Mesenchymal stem cell (in vitro differentiated cells and primary cell): ENCODE results near the gene KCNG4.

Experiments used
- DNase-seq: peaks from one replicate; pipeline ENCODE4 v3.0.0-alpha.2; 2013
- H2AFZ ChIP-seq: one replicate; pipeline ENCODE4 v1.6.1; 2013; ENCODE audit warnings: low read depth, mild to moderate bottlenecking, control low read depth, inconsistent platforms, low read length, moderate library complexity
- H2AK5ac ChIP-seq: 2 replicates; pipeline ENCODE4 v1.6.1; 2013; ENCODE audit warnings: low read length, moderate library complexity, mild to moderate bottlenecking, inconsistent platforms; ENCODE audit not compliant: severe bottlenecking
- H2BK120ac ChIP-seq: one replicate; pipeline ENCODE4 v1.6.1; 2013; ENCODE audit warnings: low read depth, mild to moderate bottlenecking, inconsistent platforms, low read length, moderate library complexity
- H2BK12ac ChIP-seq, 2 experiments: one replicate each; pipeline ENCODE4 v1.6.1; 2013; ENCODE audit warnings: inconsistent platforms in 2 of 2, low read length in 2 of 2, mild to moderate bottlenecking in 2 of 2, moderate library complexity in 2 of 2, control low read depth in 1 of 2
- H2BK15ac ChIP-seq: one replicate; pipeline ENCODE4 v1.6.1; 2013; ENCODE audit warnings: mild to moderate bottlenecking, low read depth, inconsistent platforms; ENCODE audit not compliant: poor library complexity, severe bottlenecking
- H2BK5ac ChIP-seq: 2 replicates; pipeline ENCODE4 v1.6.1; 2013; ENCODE audit warnings: low read depth, mild to moderate bottlenecking, low read length, control low read depth, inconsistent platforms; ENCODE audit not compliant: poor library complexity, severe bottlenecking
- H3K14ac ChIP-seq, 2 experiments: one replicate each; pipeline ENCODE4 v1.6.1; 2013; ENCODE audit warnings: inconsistent platforms in 2 of 2, low read length in 2 of 2, control low read depth in 1 of 2, mild to moderate bottlenecking in 1 of 2, moderate library complexity in 1 of 2
- H3K18ac ChIP-seq, 2 experiments: one replicate each; pipeline ENCODE4 v1.6.1; 2013; ENCODE audit warnings: inconsistent platforms in 2 of 2, low read length in 2 of 2, control low read depth in 1 of 2, low read depth in 1 of 2, mild to moderate bottlenecking in 1 of 2
- H3K23ac ChIP-seq, 2 experiments: one replicate each; pipeline ENCODE4 v1.6.1; 2013; ENCODE audit warnings: inconsistent platforms in 2 of 2, low read length in 2 of 2, mild to moderate bottlenecking in 2 of 2, moderate library complexity in 2 of 2, control low read depth in 1 of 2
- H3K27ac ChIP-seq: 2 replicates; pipeline ENCODE4 v1.5.1; 2013; ENCODE audit warnings: mild to moderate bottlenecking, moderate library complexity, low read length, control low read depth, inconsistent platforms; ENCODE audit not compliant: poor library complexity, severe bottlenecking
- H3K27me3 ChIP-seq, 2 experiments: 2 replicates each; pipeline versions ENCODE4 v1.6.1 to v1.7.0; 2013; ENCODE audit warnings: low read length in 2 of 2, mild to moderate bottlenecking in 2 of 2, moderate library complexity in 2 of 2, control low read depth in 1 of 2, inconsistent platforms in 1 of 2; ENCODE audit not compliant: control insufficient read depth in 1 of 2, insufficient read depth in 1 of 2
- H3K36me3 ChIP-seq, 2 experiments: 2 replicates each; pipeline versions ENCODE4 v1.6.1 to v1.7.0; 2013; ENCODE audit warnings: low read length in 2 of 2, control low read depth in 1 of 2, inconsistent platforms in 1 of 2, low read depth in 1 of 2, mild to moderate bottlenecking in 1 of 2; ENCODE audit not compliant: insufficient read depth in 2 of 2, control insufficient read depth in 1 of 2
- H3K4ac ChIP-seq, 2 experiments: one replicate each; pipeline ENCODE4 v1.6.1; 2013; ENCODE audit warnings: inconsistent platforms in 2 of 2, low read length in 2 of 2, mild to moderate bottlenecking in 2 of 2, moderate library complexity in 2 of 2, control low read depth in 1 of 2, low read depth in 1 of 2
- H3K4me1 ChIP-seq: 2 replicates; pipeline ENCODE4 v1.6.1; 2013; ENCODE audit warnings: low read depth, low read length, control low read depth; ENCODE audit not compliant: control insufficient read depth, insufficient read depth
- H3K4me2 ChIP-seq: 2 replicates; pipeline ENCODE4 v1.6.1; 2013; ENCODE audit warnings: low read length, mild to moderate bottlenecking, inconsistent platforms; ENCODE audit not compliant: poor library complexity, severe bottlenecking
- H3K4me3 ChIP-seq, 2 experiments: 2 replicates each; pipeline versions ENCODE4 v1.5.1 to v1.7.0; 2013; ENCODE audit warnings: low read length in 2 of 2, mild to moderate bottlenecking in 2 of 2, control low read depth in 1 of 2, low read depth in 1 of 2; ENCODE audit not compliant: insufficient read depth in 1 of 2
- H3K79me1 ChIP-seq: replicated peaks from 2 replicates; pipeline ENCODE4 v1.6.1; 2013; ENCODE audit warnings: mild to moderate bottlenecking, control low read depth, low read length, inconsistent platforms; ENCODE audit not compliant: poor library complexity, severe bottlenecking
- H3K9ac ChIP-seq: 2 replicates; pipeline ENCODE4 v1.7.0; 2013; ENCODE audit warnings: mild to moderate bottlenecking, low read length, moderate library complexity
- H3K9me3 ChIP-seq: 2 replicates; pipeline ENCODE4 v1.7.0; 2013; ENCODE audit warnings: mild to moderate bottlenecking, low read length; ENCODE audit not compliant: control insufficient read depth
- H4K8ac ChIP-seq: one replicate; pipeline ENCODE4 v1.6.1; 2013; ENCODE audit warnings: inconsistent platforms, mild to moderate bottlenecking, low read length, moderate library complexity
- H4K91ac ChIP-seq: one replicate; pipeline ENCODE4 v1.6.1; 2013; ENCODE audit warnings: mild to moderate bottlenecking, low read length, inconsistent platforms
- WGBS: methylation state at CpG from one replicate; pipeline ENCODE4 v1.1.7; 2013; ENCODE audit warnings: mixed read lengths; 5-methylcytosine and 5-hydroxymethylcytosine counted together

Gene KCNG4

DNA sequence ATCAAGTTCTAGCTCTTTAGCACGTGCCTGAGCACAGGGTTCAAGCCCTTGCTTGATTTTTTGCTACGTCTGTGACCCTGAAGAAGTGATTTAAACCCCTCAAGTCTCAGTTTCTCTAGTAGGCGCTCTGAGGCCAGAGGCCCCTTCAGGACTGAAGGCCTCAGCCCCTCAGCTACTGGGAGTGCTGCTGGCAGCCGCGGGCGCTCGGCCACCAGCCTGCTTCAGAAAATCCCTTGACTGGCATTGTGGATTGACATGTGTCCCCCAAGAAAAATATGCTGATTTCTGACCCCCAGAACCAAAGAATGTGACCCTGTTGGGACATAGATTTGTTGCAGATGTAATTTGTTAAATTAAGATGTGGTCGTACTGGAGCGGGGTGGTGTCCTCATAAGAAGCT lies 34.7 kb upstream of the KCNG4 start:
- Histone ChIP-seq H3K14ac (no peak overlapping the region), H3K23ac (no peak overlapping the region), H3K9ac (no peak overlapping the region), H3K79me1 (no peaks in the 10 kb centered on the region), H2BK5ac (no peak overlapping the region), H4K91ac (no peak overlapping the region), H3K9me3 (no peaks in the 10 kb centered on the region), H2AFZ (no peak overlapping the region), H3K27ac (no peak overlapping the region), H2BK15ac (no peak overlapping the region), H2BK12ac (no peak overlapping the region), H4K8ac (no peak overlapping the region), H3K27me3 (peaks cover 38 to 82% of the 10 kb centered on the region in 2 experiments), H3K36me3 (no peaks in the 10 kb centered on the region), H3K4me3 (no peak overlapping the region), H2BK120ac (no peak overlapping the region), H3K4me2 (no peak overlapping the region), H2AK5ac (no peak overlapping the region), H3K4ac (no peak overlapping the region), H3K4me1 (peaks cover 2% of the 10 kb centered on the region), H3K18ac (no peak overlapping the region)
- WGBS: 87% methylated on average over 9 of the region's 9 CpGs
- DNase-seq: no peak

DNA sequence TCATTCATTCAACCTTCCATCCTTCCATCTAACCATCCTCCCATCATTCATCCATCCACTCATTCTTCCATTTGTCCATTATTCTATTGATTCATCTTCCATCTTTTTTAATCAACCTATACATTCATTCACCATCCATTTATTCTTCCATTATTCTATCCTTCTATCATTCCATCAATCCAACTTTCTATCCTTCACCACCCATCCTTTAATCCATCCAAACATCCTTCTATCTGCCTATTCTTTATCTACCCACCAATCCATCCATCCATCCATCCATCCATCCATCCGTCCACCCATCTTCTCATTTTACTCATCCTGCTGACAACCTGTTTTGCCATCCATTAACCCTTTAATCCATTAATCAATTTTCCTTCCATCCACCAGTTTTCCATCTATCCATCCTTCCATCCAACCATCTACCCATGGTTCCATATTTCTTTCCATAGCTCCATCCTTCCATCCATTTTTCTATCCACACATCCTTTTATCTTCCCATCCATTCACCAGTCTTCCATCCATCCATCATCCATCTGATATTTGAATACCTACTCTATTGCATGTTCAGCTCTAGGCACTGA lies 33.0 kb upstream of the KCNG4 start:
- Histone ChIP-seq H2BK15ac (no peak overlapping the region), H4K91ac (no peak overlapping the region), H2BK12ac (no peak overlapping the region), H2AFZ (no peak overlapping the region), H3K4me1 (peaks cover 5% of the 10 kb centered on the region), H3K4me3 (no peak overlapping the region), H3K18ac (no peak overlapping the region), H3K9ac (no peak overlapping the region), H2AK5ac (no peak overlapping the region), H3K14ac (no peak overlapping the region), H2BK5ac (no peak overlapping the region), H4K8ac (no peak overlapping the region), H3K23ac (no peak overlapping the region), H3K4me2 (no peak overlapping the region), H2BK120ac (no peak overlapping the region), H3K27ac (no peak overlapping the region), H3K79me1 (no peaks in the 10 kb centered on the region), H3K36me3 (no peaks in the 10 kb centered on the region), H3K4ac (no peak overlapping the region), H3K9me3 (no peaks in the 10 kb centered on the region), H3K27me3 (peaks cover 42 to 78% of the 10 kb centered on the region in 2 experiments)
- DNase-seq: no peak
- 28% methylated on average over 1 of the region's 1 CpG for WGBS

- H2AFZ ChIP-seq: no peak overlapping the region
- H2BK120ac ChIP-seq: no peak overlapping the region
- H3K9me3 ChIP-seq: no peaks in the 10 kb centered on the region
- no peak overlapping the region for H3K9ac ChIP-seq
- H3K36me3 ChIP-seq: no peaks in the 10 kb centered on the region
- no peak overlapping the region for H4K91ac ChIP-seq
- H3K4ac ChIP-seq: no peak overlapping the region
- WGBS: 73% methylated on average over 4 of the region's 4 CpGs
- H3K14ac ChIP-seq: no peak overlapping the region
- H3K27me3 ChIP-seq: peaks cover 45 to 85% of the 10 kb centered on the region in 2 experiments
- H2BK15ac ChIP-seq: no peak overlapping the region
- H3K4me2 ChIP-seq: no peak overlapping the region
- H3K79me1 ChIP-seq: no peaks in the 10 kb centered on the region
- no peak for DNase-seq
- H2BK5ac ChIP-seq: no peak overlapping the region
- H3K4me1 ChIP-seq: peaks cover 5% of the 10 kb centered on the region
- no peak overlapping the region for H3K4me3 ChIP-seq
- no peak overlapping the region for H3K27ac ChIP-seq
- no peak overlapping the region for H3K23ac ChIP-seq
- no peak overlapping the region for H2AK5ac ChIP-seq
- no peak overlapping the region for H3K18ac ChIP-seq
- H2BK12ac ChIP-seq: no peak overlapping the region
- H4K8ac ChIP-seq: no peak overlapping the region
Observed at GRCh38 chr16:84271866-84272265, 32.1 kb upstream of the KCNG4 start.

DNA sequence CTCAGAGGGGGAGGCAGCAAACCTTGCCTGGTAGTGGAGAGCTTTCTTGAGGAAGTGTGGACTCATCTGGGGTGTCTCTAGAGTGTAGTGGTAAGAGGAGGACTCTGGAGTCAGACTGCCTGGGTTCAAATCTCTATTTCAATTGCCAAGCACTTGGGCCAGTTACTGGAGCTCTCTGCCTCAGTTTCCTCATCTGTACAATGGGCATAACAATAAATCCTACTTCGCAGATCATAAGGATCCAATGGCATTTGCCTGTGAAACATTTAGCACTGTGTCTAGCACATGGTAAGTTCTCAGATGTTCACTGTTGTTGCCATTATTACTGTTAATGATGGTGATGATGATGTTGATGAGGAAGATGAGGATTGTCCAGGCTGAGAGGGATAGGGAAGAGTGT lies 31.2 kb upstream of the KCNG4 start:
- Histone ChIP-seq H3K4ac (no peak overlapping the region), H2AK5ac (no peak overlapping the region), H4K8ac (no peak overlapping the region), H2BK15ac (no peak overlapping the region), H3K18ac (no peak overlapping the region), H3K9ac (no peak overlapping the region), H3K23ac (no peak overlapping the region), H2AFZ (no peak overlapping the region), H2BK12ac (no peak overlapping the region), H3K9me3 (no peaks in the 10 kb centered on the region), H2BK120ac (no peak overlapping the region), H2BK5ac (no peak overlapping the region), H3K4me3 (no peak overlapping the region), H3K4me1 (peaks cover 5% of the 10 kb centered on the region), H3K36me3 (no peaks in the 10 kb centered on the region), H3K27me3 (peaks cover 48 to 84% of the 10 kb centered on the region in 2 experiments), H3K14ac (no peak overlapping the region), H4K91ac (no peak overlapping the region), H3K4me2 (no peak overlapping the region), H3K27ac (no peak overlapping the region), H3K79me1 (no peaks in the 10 kb centered on the region)
- WGBS: 71% methylated on average over 1 of the region's 1 CpG
- DNase-seq: no peak
